ENCODE results near the gene NOD1.
"Not testable (repeated sequence)": the region's sequence is repeated elsewhere in the genome, so short reads cannot be mapped to it uniquely, and the experiment has no call there.

GRCh38 chr7:30509171-30509857 lies 30.7 kb upstream of the NOD1 start:
- not testable (repeated sequence) for TF ChIP-seq CTCF (IDR thresholded peaks at IDR 0.05; ENCODE audit: borderline replicate concordance, extremely low read depth, low read length, poor library complexity, severe bottlenecking); EZH2 (IDR thresholded peaks at IDR 0.05; ENCODE audit: borderline replicate concordance, low read depth, low read length, severe bottlenecking)
